B cell (primary cell): ENCODE data around the gene SLCO2B1. TPM values are rescaled to one million over a fixed set of nuclear protein-coding genes. Genes with fewer than 3 reads are reported as not detected.

ENCODE experiments used
- ATAC-seq: fragments of 200-7000 bp; cut with Tn5 transposase; one replicate; pipeline ENCODE4 v1.10.0; 2021; ENCODE audit warnings: low read depth, mild to moderate bottlenecking, moderate number of reproducible peaks, moderate library complexity
- CTCF ChIA-PET: fragments of 350-600 bp; sonication (Branson Sonifier 250); formaldehyde crosslinking; loops from one replicate; lab custom pipeline; 2021; ENCODE audit warnings: antibody characterized with exemption, inconsistent platforms; lab: Charles Lee
- POLR2A ChIA-PET: fragments of 350-600 bp; sonication (Branson Sonifier 250); formaldehyde crosslinking; loops from one replicate; lab custom pipeline; 2021; ENCODE audit warnings: antibody characterized with exemption; lab: Charles Lee
- DNase-seq: peaks from one replicate; pipeline ENCODE4 v3.0.0; 2013
- H2AFZ ChIP-seq: 2 replicates; pipeline ENCODE4 v1.6.1; 2012; ENCODE audit warnings: mild to moderate bottlenecking, low read depth, low read length; ENCODE audit not compliant: insufficient read depth, poor library complexity, severe bottlenecking
- H3K27ac ChIP-seq, 2 donors: 1 replicate in 1 of 2; 2 replicates in 1 of 2; pipeline ENCODE4 v1.5.1; 2012 to 2013; ENCODE audit warnings: low read length in 2 of 2, mild to moderate bottlenecking in 2 of 2, moderate library complexity in 1 of 2
- H3K27me3 ChIP-seq, 4 experiments: fragments of 200-600 bp in 1 of 4; sonication (generic) in 1 of 4; replicated peaks in 1 of 4; 1 replicate in 2 of 4; 2 replicates in 2 of 4; pipeline versions ENCODE4 v1.6.1 to v1.7.0; 2013 to 2016; ENCODE audit warnings: low read length in 3 of 4, mild to moderate bottlenecking in 2 of 4, mixed read lengths in 1 of 4, moderate library complexity in 1 of 4; ENCODE audit not compliant: insufficient read depth in 4 of 4, control insufficient read depth in 3 of 4; ENCODE audit errors: control extremely low read depth in 1 of 4
- H3K36me3 ChIP-seq, 2 experiments: replicated peaks in 1 of 2; 1 replicate in 1 of 2; 2 replicates in 1 of 2; pipeline versions ENCODE4 v1.6.1 to v1.7.1; 2013; ENCODE audit warnings: low read length in 1 of 2; ENCODE audit not compliant: insufficient read depth in 2 of 2, control insufficient read depth in 1 of 2; ENCODE audit errors: control extremely low read depth in 1 of 2, extremely low read depth in 1 of 2
- H3K4me1 ChIP-seq, 2 donors: fragments of 200-600 bp in 1 of 2; sonication (generic) in 1 of 2; 1 replicate in 1 of 2; 2 replicates in 1 of 2; pipeline versions ENCODE4 v1.5.1 to v1.6.1; 2013 to 2017; ENCODE audit warnings: low read length in 2 of 2; ENCODE audit not compliant: control insufficient read depth in 2 of 2, insufficient read depth in 2 of 2
- H3K4me2 ChIP-seq: replicated peaks from 2 replicates; pipeline ENCODE3; 2012; ENCODE audit warnings: mild to moderate bottlenecking, low read depth, low read length; ENCODE audit not compliant: poor library complexity, severe bottlenecking
- H3K4me3 ChIP-seq, 5 experiments: fragments of 200-600 bp in 1 of 5; sonication (generic) in 1 of 5; 1 replicate in 3 of 5; 2 replicates in 2 of 5; pipeline versions ENCODE4 v1.5.1 to v1.7.0; 2011 to 2016; ENCODE audit warnings: low read length in 4 of 5, mild to moderate bottlenecking in 4 of 5, low read depth in 2 of 5, control low read depth in 1 of 5, moderate library complexity in 1 of 5; ENCODE audit not compliant: insufficient read depth in 1 of 5; ENCODE audit errors: control extremely low read depth in 1 of 5, extremely low read depth in 1 of 5
- H3K79me2 ChIP-seq: fragments of 200-600 bp; sonication (generic); one replicate; pipeline ENCODE4 v1.6.0; 2016; ENCODE audit warnings: low read length; ENCODE audit not compliant: control insufficient read depth, insufficient read depth
- H3K9ac ChIP-seq: fragments of 200-600 bp; sonication (generic); 2 replicates; pipeline ENCODE4 v1.6.1; 2017; ENCODE audit warnings: mild to moderate bottlenecking, low read length, moderate library complexity
- H3K9me3 ChIP-seq, 3 donors: one replicate each; pipeline versions ENCODE4 v1.6.1 to v1.7.1; 2013; ENCODE audit warnings: low read length in 2 of 3; ENCODE audit not compliant: control insufficient read depth in 2 of 3, insufficient read depth in 1 of 3; ENCODE audit errors: control extremely low read depth in 1 of 3
- H4K20me1 ChIP-seq: 2 replicates; pipeline ENCODE4 v1.6.0; 2012; ENCODE audit warnings: mild to moderate bottlenecking, low read length; ENCODE audit not compliant: insufficient read depth, control insufficient read depth, poor library complexity, severe bottlenecking
- H3K27ac Mint-ChIP-seq: one replicate; pipeline ENCODE4 v1.8.0; 2021; ENCODE audit warnings: mixed read lengths
- H3K27me3 Mint-ChIP-seq: one replicate; pipeline ENCODE4 v1.8.0; 2021; ENCODE audit warnings: mixed read lengths
- H3K4me1 Mint-ChIP-seq: one replicate; pipeline ENCODE4 v1.8.0; 2021; ENCODE audit warnings: mixed read lengths
- H3K4me3 Mint-ChIP-seq: one replicate; pipeline ENCODE4 v1.8.0; 2021; ENCODE audit warnings: mixed read lengths
- H3K9me3 Mint-ChIP-seq: one replicate; pipeline ENCODE4 v1.8.0; 2022; ENCODE audit warnings: mixed read lengths; ENCODE audit not compliant: insufficient read depth
- CTCF ChIP-seq: fragments of 200-600 bp; IDR thresholded peaks from one replicate; pipeline ENCODE4 v1.8.0; 2022; ENCODE audit warnings: antibody characterized with exemption, mild to moderate bottlenecking
- EZH2 ChIP-seq: IDR thresholded peaks from 2 replicates; pipeline ENCODE4 v1.6.1; 2012; ENCODE audit warnings: borderline replicate concordance, low read depth, mild to moderate bottlenecking, moderate library complexity, low read length; ENCODE audit not compliant: insufficient read depth, poor library complexity, severe bottlenecking
- WGBS: methylation state at CpG from one replicate; pipeline ENCODE4 v1.1.5; 2013; ENCODE audit warnings: missing lambda C conversion rate; ENCODE audit not compliant: insufficient coverage; 5-methylcytosine and 5-hydroxymethylcytosine counted together
- intact Hi-C: fragments of 100-400 bp; cut with micrococcal nuclease; formaldehyde crosslinking; loops from one replicate; pipeline ENCODE4 v1.10.0; 2022
- polyA plus RNA-seq: library from polyadenylated mRNA; depleted of rRNA; stranded (reverse); fragments of >200 nt; gene quantifications from 2 replicates; pipeline ENCODE4 v1.2.3, GENCODE V29; 2012
- total RNA-seq, 2 donors: library from RNA; stranded (reverse); fragments of 120-200 nt in 1 of 2; gene quantifications; 1 replicate in 1 of 2; 2 replicates in 1 of 2; pipeline versions ENCODE4 v1.2.3 to v1.2.4, GENCODE V29; 2013 to 2022

Gene SLCO2B1
- total and polyA plus RNA-seq, 2 donors (not counting 1 experiment from before 2014, with no cell fraction given) = 1.2 TPM; not detected in 1

- Mint-ChIP-seq H3K27ac (no peak overlapping the region), H3K4me3 (no peak overlapping the region), H3K4me1 (peaks cover 14% of the 10 kb centered on the region), H3K27me3 (peaks cover 17% of the 10 kb centered on the region), H3K9me3 (no peaks in the 10 kb centered on the region)
- Histone ChIP-seq H3K27me3 (no peaks in the 10 kb centered on the region), H3K27ac (no peak overlapping the region), H2AFZ (no peak overlapping the region), H3K4me1 (peaks cover 8 to 11% of the 10 kb centered on the region in 2 donors), H3K9me3 (no peaks in the 10 kb centered on the region), H4K20me1 (no peaks in the 10 kb centered on the region), H3K9ac (no peak overlapping the region), H3K79me2 (no peaks in the 10 kb centered on the region), H3K4me3 (no peak overlapping the region), H3K4me2 (no peak overlapping the region), H3K36me3 (no peaks in the 10 kb centered on the region)
- TF ChIP-seq EZH2 (no peak), CTCF (no peak)
- DNase-seq = no peak
- POLR2A ChIA-PET = no interaction called here
- ATAC-seq = no peak
- CTCF ChIA-PET = interaction anchor here (0.7 to 11.7 kb wide), 8 partner anchors 8 to 1691 kb away, joined by 3 to 284 read pairs (median 5); partner anchors contain the start of gene TPBGL
- 93% methylated on average over 3 of the region's 5 CpGs for WGBS
- intact Hi-C loops = no loop called here
Observed at GRCh38 chr11:75146711-75147110, 4.2 kb upstream of the SLCO2B1 start.

GRCh38 chr11:75147191-75147874 lies 3.6 kb upstream of the SLCO2B1 start:
- intact Hi-C loops = no loop called here
- CTCF ChIA-PET = interaction anchor here (0.9 to 11.7 kb wide), 6 partner anchors 9 to 128 kb away, joined by 3 to 284 read pairs (median 5); no protein-coding TSS in a partner anchor
- Histone ChIP-seq H3K9me3 (no peaks in the 10 kb centered on the region), H3K27ac (no peak overlapping the region), H3K9ac (no peak overlapping the region), H4K20me1 (no peaks in the 10 kb centered on the region), H3K4me1 (peaks cover 8 to 11% of the 10 kb centered on the region in 2 donors), H3K79me2 (no peaks in the 10 kb centered on the region), H3K4me2 (no peak overlapping the region), H3K4me3 (no peak overlapping the region), H3K36me3 (no peaks in the 10 kb centered on the region), H2AFZ (no peak overlapping the region), H3K27me3 (no peaks in the 10 kb centered on the region)
- Mint-ChIP-seq H3K27me3 (peaks cover 20% of the 10 kb centered on the region), H3K4me1 (peaks cover 14% of the 10 kb centered on the region), H3K4me3 (no peak overlapping the region), H3K9me3 (no peaks in the 10 kb centered on the region), H3K27ac (no peak overlapping the region)
- WGBS = 91% methylated on average over 4 of the region's 7 CpGs
- TF ChIP-seq CTCF (no peak), EZH2 (no peak)
- no peak for ATAC-seq
- no peak for DNase-seq
- POLR2A ChIA-PET = no interaction called here
